Muscle layer of colon (tissue), 2 donors: Measurements from ENCODE around the gene RAPGEF2.

Experiments used
- H3K27ac ChIP-seq: one replicate; pipeline ENCODE4 v1.7.0; 2013; ENCODE audit warnings: low read depth, mild to moderate bottlenecking, low read length, moderate library complexity
- H3K27me3 ChIP-seq, 2 donors: one replicate each; pipeline ENCODE4 v1.7.0; 2013; ENCODE audit warnings: low read length in 2 of 2, mild to moderate bottlenecking in 2 of 2; ENCODE audit not compliant: insufficient read depth in 2 of 2, control insufficient read depth in 1 of 2
- H3K36me3 ChIP-seq: one replicate; pipeline ENCODE4 v1.7.0; 2013; ENCODE audit warnings: mild to moderate bottlenecking, low read length; ENCODE audit not compliant: insufficient read depth
- H3K4me1 ChIP-seq: one replicate; pipeline ENCODE4 v1.7.0; 2013; ENCODE audit warnings: mild to moderate bottlenecking, low read length; ENCODE audit not compliant: insufficient read depth
- H3K4me3 ChIP-seq, 2 donors: one replicate each; pipeline ENCODE4 v1.7.0; 2013; ENCODE audit warnings: low read length in 2 of 2, low read depth in 1 of 2, mild to moderate bottlenecking in 1 of 2, moderate library complexity in 1 of 2
- H3K9ac ChIP-seq: one replicate; pipeline ENCODE4 v1.7.0; 2013; ENCODE audit warnings: low read length
- H3K9me3 ChIP-seq: one replicate; pipeline ENCODE4 v1.7.0; 2013; ENCODE audit warnings: mild to moderate bottlenecking, low read length
- donor health status: abdominal sarcoma.
- donor health status: Adenocarcinoma of cecum.

RAPGEF2 gene

DNA sequence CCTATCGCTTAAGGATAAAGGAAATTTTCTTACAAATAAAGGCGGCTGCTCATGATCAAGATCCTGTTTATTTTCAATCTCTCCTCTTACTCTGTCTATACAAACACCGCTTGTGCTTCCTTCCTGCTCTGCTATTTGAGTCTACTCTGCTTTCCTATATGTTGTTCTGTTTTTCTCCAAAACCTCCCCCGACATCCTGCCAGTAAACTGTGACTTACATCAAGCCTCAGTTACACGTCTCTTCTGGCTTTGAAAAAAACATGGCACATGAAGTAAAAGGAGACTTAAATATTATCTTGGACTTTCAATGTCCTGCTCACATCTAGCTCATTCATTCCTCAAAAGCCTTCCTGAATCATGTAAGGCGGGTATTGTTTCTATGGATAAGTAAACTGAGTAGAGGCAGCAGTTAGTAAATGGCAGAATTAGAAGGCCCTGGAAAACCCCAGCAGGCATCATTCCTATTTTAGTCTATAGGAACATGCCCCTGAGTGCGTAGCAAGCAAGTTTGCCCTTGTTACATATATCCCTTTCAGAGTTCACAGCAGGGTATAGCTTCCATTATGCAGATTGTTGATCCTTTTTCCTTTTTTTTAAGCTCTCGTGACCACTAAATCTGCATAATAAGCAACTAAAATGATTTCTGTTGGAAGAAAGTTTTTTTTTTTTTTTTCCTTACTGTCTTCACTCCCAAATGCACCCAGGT lies 280.1 kb downstream of the RAPGEF2 start:
- H3K4me3 ChIP-seq = no peak overlapping the region

DNA sequence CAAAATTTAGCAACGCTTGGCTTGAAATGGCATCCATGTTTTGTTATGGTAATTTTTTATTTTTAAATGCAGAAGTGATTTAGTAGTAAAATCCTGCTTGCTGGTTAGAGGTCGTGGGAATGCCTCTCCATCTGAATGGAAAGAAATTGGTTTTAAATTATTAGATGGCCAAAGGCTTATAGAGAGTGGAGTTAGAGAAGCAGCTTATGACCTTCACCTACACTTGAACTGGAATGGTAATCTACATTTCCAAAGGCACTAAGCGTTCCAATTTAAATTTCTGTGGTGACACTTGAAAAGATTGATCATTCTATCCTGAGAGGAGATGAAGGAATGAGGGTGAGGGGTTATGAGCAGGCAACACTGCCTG lies 280.7 kb downstream of the RAPGEF2 start:
- H3K27ac ChIP-seq = no peak overlapping the region
- H3K36me3 ChIP-seq = no peaks in the 10 kb centered on the region
- no peak overlapping the region for H3K9ac ChIP-seq
- H3K4me3 ChIP-seq = no peak overlapping the region
- H3K9me3 ChIP-seq = no peaks in the 10 kb centered on the region
- no peaks in the 10 kb centered on the region for H3K4me1 ChIP-seq
- H3K27me3 ChIP-seq = no peaks in the 10 kb centered on the region

More for the DNA sequence above, 280.1 kb downstream of the RAPGEF2 start:
- Histone ChIP-seq H3K9me3 (no peaks in the 10 kb centered on the region), H3K36me3 (no peaks in the 10 kb centered on the region), H3K4me1 (no peaks in the 10 kb centered on the region), H3K27ac (no peak overlapping the region), H3K9ac (no peak overlapping the region), H3K27me3 (no peaks in the 10 kb centered on the region)

DNA sequence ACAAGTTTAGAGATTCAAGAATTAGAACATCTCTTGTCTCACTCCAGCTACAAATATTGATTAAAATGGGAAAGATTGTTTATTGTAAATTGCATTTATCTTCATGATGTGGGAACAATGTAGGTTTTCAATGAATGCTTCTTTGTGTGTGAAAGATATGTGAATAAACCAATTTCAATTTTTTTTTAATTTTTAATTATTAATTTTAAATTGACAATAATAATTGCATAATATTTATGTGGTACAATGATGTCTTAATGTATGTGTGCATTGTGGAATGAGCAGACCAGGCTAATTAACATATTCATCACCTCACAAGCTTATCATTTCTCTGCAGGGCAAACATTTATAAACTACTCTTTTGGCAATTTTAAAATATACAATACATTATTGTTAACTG lies 281.1 kb downstream of the RAPGEF2 start:
- Histone ChIP-seq H3K4me3 (no peak overlapping the region), H3K36me3 (no peaks in the 10 kb centered on the region), H3K9ac (no peak overlapping the region), H3K27me3 (no peaks in the 10 kb centered on the region), H3K4me1 (no peaks in the 10 kb centered on the region), H3K9me3 (no peaks in the 10 kb centered on the region), H3K27ac (no peak overlapping the region)

DNA sequence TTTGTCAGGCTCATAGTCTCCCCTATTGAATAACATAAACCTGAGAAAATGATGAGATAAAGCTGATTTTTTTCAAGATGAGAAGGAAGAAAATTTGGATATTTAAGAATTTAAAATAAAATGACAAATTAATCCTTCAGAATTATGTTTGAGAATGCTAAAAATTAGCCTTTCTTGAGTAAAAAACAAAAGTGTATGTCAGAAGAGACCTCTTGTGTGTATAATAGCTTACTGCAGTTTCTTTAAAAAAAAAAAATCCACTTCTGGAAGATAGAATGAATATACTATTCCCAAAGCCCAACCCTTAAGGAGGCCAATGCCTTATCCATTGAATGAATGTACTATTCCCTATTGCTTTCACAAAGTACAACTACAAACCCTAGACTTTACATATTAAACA lies 281.8 kb downstream of the RAPGEF2 start:
- Histone ChIP-seq H3K9me3 (no peaks in the 10 kb centered on the region), H3K27ac (no peak overlapping the region), H3K4me3 (no peak overlapping the region), H3K9ac (no peak overlapping the region), H3K27me3 (no peaks in the 10 kb centered on the region), H3K36me3 (no peaks in the 10 kb centered on the region), H3K4me1 (no peaks in the 10 kb centered on the region)

DNA sequence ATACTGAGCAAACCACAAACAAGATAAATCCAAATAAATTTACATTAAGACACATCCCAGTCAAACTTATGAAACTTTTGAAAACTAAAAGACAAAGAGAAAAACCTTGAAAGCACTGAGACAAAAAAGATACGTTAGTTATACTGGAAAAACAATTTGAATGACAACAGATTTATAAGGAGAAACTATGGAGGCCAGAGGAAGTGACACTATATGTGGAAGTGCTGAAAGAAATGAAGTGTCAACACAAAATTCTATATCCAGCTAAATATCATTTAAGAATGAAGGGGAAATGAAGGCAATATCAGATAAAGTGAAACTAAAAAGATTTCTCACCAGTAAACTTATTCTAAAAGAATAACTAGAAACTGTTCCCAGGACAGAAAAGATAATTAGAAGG lies 283.7 kb downstream of the RAPGEF2 start:
- no peak overlapping the region for H3K9ac ChIP-seq
- no peaks in the 10 kb centered on the region for H3K27me3 ChIP-seq
- H3K36me3 ChIP-seq = no peaks in the 10 kb centered on the region
- H3K4me1 ChIP-seq = no peaks in the 10 kb centered on the region
- no peaks in the 10 kb centered on the region for H3K9me3 ChIP-seq
- H3K4me3 ChIP-seq = no peak overlapping the region
- H3K27ac ChIP-seq = no peak overlapping the region

DNA sequence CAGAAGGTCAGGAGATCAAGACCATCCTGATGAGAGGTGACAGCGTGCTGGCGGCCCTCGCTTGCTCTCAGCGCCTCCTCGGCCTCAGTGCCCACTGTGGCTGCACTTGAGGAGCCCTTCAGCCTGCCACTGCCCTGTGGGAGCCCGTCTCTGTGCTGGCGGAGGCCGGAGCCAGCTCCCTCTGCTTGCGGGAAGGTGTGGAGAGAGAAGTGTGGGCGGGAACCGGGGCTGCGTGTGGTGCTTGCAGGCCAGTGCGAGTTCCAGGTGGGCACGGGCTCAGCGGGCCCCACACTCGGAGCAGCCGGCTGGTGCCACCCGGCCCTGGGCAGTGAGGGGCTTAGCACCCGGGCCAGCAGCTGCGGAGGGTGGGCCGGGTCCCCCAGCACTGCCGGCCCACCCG lies 286.9 kb downstream of the RAPGEF2 start:
- Histone ChIP-seq H3K27ac (no peak overlapping the region), H3K27me3 (no peaks in the 10 kb centered on the region), H3K4me3 (no peak overlapping the region), H3K36me3 (no peaks in the 10 kb centered on the region), H3K9ac (no peak overlapping the region), H3K4me1 (no peaks in the 10 kb centered on the region), H3K9me3 (no peaks in the 10 kb centered on the region)

DNA sequence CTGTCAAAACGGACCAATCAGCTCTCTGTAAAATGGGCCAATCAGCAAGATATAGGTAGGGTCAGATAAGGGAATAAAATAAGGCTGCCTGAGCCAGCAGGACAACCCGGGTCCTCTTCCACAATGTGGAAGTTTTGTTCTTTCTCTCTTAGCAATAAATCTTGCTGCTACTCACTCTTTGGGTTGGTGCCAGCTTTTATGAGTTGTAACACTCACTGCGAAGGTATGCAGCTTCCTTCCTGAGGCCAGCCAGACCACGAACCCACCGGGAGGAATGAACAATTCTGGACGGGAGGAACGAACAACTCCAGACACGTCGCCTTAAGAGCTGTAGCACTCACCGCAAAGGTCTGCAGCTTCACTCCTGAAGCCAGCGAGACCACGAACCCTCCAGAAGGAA lies 287.8 kb downstream of the RAPGEF2 start:
- Histone ChIP-seq H3K27ac (no peak overlapping the region), H3K9me3 (no peaks in the 10 kb centered on the region), H3K9ac (no peak overlapping the region), H3K36me3 (no peaks in the 10 kb centered on the region), H3K4me1 (no peaks in the 10 kb centered on the region), H3K27me3 (no peaks in the 10 kb centered on the region), H3K4me3 (no peak overlapping the region)

DNA sequence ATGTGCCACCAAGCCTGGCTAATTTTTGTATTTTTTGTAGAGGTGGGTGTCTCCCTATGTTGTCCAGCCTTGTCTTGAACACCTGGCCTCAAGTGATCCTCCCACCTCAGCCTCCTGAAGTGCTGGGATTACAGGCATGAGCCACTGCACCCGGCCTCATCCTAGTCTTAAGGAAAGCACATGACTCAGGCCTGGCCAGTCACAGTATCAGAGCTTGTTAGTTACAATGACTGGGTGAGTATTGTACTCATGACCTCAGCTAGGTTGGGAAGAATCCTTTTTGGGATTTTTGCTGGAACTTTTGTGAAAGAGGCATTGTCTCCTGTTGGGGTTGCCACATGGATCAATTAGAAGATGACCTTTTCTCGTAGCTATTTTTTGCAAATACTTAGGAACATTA lies 292.8 kb downstream of the RAPGEF2 start:
- Histone ChIP-seq H3K9ac (no peak overlapping the region), H3K9me3 (no peaks in the 10 kb centered on the region), H3K4me3 (no peak overlapping the region), H3K36me3 (no peaks in the 10 kb centered on the region), H3K4me1 (no peaks in the 10 kb centered on the region), H3K27me3 (no peaks in the 10 kb centered on the region), H3K27ac (no peak overlapping the region)

DNA sequence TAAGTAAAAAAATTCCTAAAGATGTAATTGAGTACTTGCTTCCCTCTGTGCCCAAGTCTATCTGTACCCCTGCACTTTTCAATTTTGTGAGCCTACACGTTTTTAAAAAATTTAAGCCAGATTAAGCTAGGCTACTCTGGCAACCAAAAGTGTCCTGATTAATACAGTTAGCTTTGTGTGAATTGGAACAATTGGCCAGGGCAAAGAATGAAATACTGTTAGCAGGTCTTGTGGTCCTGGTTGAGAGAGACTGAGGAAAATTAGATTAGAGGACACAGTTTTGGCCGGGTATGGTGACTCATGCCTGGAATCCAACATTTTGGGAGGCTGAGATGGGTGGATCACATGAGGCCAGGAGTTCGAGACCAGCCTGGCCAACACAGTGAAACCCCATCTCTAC lies 293.3 kb downstream of the RAPGEF2 start:
- Histone ChIP-seq H3K9ac (no peak overlapping the region), H3K9me3 (no peaks in the 10 kb centered on the region), H3K27ac (no peak overlapping the region), H3K4me3 (no peak overlapping the region), H3K36me3 (no peaks in the 10 kb centered on the region), H3K4me1 (no peaks in the 10 kb centered on the region), H3K27me3 (no peaks in the 10 kb centered on the region)

DNA sequence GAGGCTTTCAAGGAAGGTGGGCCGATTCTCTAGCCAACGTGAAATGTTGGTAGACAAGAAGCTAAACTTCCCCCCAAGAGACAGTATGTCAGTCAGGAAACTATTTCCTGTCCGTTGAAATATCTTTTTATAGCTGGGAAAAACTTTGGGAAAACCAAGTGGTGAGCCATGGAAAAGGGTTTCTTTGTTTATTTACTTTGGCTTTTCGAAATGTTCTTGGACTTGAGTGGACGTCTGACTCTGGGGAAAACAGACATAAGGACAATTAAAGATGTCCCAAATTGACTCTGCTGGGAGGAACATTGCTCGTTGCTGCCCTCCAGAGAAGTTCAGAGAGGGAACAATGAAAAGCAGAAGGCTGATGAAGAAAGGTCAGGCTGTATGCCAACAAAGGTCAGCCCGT lies 295.4 kb downstream of the RAPGEF2 start:
- Histone ChIP-seq H3K9me3 (no peaks in the 10 kb centered on the region), H3K27ac (no peak overlapping the region), H3K4me3 (no peak overlapping the region), H3K9ac (no peak overlapping the region), H3K27me3 (no peaks in the 10 kb centered on the region), H3K36me3 (no peaks in the 10 kb centered on the region), H3K4me1 (no peaks in the 10 kb centered on the region)

DNA sequence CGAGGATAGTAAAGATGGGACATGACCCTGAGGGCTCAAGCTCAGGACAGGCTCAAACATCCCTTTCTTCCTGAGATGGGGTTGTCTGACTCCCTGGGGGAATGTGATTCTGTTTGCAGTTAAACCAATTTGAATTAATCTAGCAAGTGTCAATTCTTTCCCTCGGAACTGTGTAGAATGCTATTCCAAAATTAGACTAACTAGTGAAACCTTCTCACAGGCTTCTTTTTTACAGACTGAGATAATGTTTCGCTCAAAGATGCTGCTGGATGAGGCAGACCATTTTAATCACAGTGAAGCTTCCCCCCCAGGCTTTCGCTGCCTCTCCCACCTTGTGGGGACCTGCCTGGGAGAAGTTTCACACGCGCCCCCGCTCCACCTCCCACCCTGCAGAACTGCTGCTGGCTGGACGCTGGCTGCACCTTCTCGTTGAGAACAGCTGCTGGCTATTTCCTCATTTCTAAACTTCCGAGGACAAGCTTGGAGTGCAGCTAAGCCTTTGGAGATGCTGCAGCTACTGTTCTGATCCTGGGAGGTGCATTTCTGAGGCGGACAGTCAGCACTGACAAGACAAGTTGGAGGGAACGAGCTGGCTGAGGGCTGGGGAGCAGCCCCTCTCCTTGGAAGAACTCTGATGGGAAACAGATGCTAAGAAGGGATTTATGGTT lies 297.8 kb downstream of the RAPGEF2 start:
- no peak overlapping the region for H3K4me3 ChIP-seq
- no peaks in the 10 kb centered on the region for H3K4me1 ChIP-seq
- no peaks in the 10 kb centered on the region for H3K9me3 ChIP-seq
- no peak overlapping the region for H3K27ac ChIP-seq
- no peaks in the 10 kb centered on the region for H3K27me3 ChIP-seq
- no peak overlapping the region for H3K9ac ChIP-seq
- no peaks in the 10 kb centered on the region for H3K36me3 ChIP-seq

DNA sequence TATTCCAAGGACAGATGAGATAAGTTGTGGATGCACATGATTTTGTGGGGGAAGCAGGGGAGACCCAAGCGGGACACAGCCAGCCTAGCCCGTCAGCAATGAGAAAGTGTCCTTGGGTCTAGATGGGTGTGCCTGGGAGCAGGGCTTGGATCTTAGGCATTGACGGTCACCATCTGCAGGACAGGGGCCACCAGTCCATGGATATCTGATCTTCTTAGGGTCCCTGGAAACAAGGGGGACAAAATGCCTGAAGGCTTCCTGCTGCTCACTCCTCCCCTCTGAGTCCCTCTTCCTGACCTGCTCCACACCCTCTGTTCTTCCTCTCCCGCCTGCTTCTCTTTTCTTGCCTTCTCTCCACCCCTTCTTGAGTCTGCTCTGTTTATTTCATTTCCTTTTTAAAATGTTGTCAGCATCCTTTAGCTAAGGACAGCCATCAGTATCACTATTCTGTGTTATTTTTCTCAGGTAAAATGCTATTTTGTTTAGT lies 298.4 kb downstream of the RAPGEF2 start:
- Histone ChIP-seq H3K4me1 (no peaks in the 10 kb centered on the region), H3K36me3 (no peaks in the 10 kb centered on the region), H3K27me3 (no peaks in the 10 kb centered on the region), H3K9ac (no peak overlapping the region), H3K4me3 (no peak overlapping the region), H3K27ac (no peak overlapping the region), H3K9me3 (no peaks in the 10 kb centered on the region)
